ENCODE measurements around the gene C13orf46.

The C13orf46 gene

GRCh38 chr13:113936166-113936965 lies 37.5 kb downstream of the C13orf46 start:
- no peak for DNase-seq

GRCh38 chr13:113935001-113935844 lies 38.7 kb downstream of the C13orf46 start:
- no peak for DNase-seq

DNA sequence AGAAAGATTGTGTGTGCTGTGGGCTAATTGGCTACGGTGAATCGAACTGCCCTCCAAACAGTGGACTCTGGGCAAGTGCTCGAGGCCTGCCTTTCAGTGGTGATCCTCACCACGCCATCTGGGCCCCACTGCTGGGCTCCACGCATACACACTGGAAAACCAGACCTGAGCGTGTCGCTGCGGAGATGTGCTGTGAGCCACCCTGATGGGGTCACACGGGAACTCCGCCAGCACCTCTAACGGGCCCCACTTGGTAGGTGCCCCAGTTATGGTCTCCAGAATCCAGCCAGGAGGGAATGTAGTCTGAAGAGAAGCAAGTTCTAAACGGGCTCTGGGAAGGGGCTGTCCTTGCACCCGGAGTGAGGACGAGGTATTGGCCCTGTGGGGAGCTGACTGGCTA lies 39.3 kb downstream of the C13orf46 start:
- no peak for DNase-seq

DNA sequence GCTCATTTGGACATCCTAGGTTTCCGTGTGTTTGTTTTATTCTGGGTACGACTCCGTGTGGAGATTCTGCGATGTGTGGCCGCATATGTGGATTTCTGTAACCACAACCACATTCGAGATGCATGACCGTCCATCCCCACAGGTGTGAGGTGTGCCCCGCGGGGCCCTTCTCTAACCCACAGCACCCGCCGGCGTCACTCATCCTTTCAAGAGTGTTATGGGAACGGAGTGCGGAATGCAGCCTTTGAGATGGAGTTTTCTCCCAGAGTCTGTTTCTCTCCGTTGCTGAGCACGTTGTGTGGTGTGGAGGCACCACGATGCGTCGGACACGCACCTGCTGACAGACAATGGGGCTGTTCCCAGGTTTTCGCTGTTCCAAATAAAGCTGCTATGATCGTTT lies 40.0 kb downstream of the C13orf46 start:
- DNase-seq = no peak

- no peak for DNase-seq
Measured at GRCh38 chr13:113931841-113932459, 41.9 kb downstream of the C13orf46 start.

DNA sequence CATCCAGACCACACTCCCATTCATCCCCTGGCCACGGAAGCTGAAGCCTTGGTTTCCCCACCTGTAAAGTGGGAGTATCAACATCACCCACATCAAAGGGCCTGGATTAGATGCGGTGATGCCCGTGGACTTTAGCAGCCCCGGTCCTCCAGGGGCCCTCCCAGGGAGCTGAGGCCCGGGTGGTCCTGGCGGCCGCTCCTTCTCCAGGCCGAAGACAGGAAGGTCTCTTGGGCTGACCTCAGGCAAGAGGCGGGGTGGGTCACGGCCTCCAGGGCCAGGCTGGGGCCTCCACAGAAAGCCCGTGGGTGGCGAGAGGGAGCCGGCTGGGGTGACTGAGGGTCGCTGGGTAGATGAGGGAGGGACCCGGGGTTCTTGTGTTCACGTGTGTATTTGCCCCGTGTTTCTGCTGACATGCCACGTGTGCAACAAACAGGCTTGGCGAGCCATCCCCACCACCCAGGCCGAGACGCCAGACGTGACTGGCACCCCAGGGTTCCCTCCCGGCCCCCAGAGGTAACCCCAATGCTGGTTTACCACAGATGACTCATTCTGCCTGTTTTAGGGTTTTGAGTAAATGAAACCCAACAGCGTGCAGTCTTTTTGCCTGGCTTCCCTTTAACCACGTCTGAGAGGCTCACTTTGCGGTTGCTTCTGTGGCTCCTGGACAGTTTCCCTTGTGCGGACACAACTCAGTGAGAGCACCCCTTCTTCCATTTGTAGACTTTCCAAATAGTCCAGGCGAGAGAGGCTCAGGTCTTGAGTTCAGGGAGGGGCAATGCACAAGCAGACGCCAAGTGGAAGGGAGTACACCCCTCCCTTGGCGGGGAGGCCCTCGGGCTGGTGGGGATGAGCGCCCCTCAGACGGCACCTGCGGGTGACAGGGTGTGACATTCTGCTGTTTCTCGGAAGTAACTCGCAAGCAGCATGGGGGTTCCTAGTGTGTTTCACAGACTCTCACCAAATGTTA lies 42.9 kb downstream of the C13orf46 start:
- DNase-seq = no peak

DNA sequence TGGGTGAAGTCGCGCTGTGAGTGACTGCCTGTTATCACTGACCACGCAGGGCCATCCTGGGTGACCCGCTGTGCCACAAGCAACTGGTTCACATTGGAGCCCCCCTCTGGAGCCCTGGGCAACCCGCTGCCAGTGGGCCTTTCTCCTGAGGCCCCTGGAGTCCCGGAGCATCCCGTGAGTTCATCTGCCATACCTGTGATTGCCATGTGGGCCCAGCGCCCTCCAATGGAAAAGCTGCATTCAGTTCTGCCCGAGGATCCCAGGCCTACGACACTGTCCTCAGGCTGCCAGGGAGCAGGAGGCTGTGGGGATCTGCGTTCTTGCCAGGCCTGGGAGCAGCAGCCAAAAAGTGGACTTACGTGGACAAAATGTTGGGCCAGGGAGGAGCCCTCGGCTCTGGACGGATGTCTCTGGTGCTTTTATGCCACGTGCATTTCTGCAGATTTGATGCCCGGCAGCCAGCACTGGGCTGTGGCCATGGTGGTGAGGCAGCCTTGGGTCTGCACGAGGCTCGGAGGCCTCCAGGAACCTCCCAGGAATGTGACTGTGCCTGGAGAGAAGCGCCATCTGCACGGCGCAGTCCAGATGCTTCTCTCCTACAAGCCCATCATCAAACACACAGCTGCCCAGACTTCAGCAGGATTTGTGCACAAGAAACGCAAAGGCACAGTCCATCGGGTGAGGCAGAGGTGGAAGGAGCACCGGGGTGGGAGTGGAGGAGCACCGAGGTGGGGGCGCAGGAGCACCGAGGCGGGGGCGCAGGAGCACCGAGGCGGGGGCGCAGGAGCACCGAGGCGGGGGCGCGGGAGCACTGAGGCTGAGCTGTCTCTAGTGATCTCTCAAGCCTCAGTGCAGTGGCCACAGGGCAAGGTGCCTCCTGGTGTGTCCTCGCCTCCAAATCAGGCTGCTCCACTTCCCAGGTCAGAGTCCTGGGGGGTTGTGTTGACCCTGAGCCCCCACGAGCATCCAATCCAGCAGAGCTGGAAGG lies 44.0 kb downstream of the C13orf46 start:
- no peak for DNase-seq

GRCh38 chr13:113928685-113929627 lies 44.9 kb downstream of the C13orf46 start:
- peak; percentile 44 for DNase-seq

GRCh38 chr13:113927661-113928581 lies 46.0 kb downstream of the C13orf46 start:
- DNase-seq = peak; percentile 93

DNA sequence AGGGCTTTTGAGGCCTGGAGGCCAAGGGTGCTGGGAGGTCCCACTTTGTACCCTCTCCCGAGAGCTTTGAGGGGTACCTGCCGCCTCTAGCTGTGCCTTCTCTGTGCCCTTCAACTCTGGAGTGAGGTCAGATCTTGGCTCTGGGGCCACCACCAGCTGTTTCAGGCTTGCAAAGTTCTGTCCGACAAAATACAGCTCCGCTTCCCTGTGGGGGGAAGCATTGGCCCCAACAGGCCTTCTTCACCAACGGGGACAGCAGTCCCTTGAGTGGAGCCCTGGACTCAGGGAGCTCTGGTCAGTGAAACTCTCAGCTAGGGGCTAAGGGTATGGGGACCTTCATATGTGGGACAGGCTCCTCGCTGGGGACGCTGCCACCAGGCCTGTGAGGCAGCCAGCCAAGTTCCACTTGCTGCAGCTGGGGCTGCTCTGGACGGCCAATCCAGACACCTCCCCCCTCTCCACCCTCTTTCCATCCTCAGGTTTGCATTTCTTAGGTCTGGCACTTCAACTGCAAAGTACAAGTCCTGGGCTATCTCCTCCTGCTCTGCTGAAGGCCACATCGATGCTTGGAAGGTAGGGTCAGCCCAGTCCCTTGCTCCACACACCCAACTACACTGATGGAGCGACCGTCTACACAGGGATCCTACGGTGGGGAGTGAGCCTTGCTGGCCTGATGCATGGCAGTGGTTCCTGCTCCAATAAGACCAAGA lies 46.8 kb downstream of the C13orf46 start:
- DNase-seq = no peak

DNA sequence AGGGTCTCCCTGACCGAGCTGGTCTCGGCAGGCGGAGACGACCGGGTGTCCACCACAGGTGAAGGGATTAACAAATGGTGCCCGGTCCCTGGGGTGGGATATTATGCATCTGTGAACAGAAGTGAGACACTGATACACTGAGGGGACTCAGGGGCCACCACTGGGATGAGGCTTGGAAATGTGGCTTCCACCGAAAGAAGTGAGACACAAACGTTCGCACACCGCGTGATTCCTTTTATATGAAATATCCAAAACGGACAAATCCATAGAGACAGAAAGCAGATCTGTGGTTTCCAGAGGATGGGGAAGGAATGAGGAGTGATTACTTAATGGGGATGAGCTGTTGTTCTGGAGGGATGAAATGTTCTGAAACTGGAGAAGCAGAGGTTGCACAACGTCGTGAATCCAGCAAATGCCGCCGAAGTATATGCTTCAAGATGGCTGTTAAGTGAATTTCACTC lies 47.5 kb downstream of the C13orf46 start:
- no peak for DNase-seq

DNA sequence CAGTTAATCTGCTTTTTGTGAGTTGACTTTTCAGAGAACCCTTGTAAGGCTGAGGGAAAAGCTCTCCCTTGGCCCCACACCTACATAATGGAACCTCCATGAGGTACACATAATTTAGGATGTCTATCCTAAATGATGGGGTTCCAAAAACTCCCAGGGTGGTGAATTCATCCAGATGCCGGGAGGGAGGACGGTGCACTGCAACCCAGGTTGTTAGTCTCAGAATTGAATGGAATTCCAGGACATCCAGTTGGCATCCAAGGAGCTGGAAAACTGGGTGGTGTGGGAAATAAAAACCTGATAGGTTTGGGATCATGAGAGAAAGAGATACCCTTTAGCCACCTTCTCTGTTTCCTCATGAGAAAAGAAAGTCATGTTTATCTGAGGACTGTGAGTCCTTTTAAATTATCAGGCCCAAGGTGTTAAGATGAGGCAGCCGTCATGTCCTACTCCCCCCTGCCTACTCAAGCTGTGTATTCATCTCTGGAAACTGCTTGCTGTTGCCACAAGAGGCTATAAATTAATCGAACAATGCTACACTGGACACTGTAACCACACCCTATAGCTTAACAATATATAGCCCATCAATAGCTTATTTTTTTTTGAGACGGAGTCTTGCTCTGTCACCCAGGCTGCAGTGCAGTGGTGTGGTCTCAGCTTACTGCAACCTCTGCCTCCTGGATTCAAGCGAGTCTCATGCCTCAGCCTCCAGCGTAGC lies 49.5 kb downstream of the C13orf46 start:
- no peak for DNase-seq

- DNase-seq = no peak
Measured at GRCh38 chr13:113923376-113924063, 50.4 kb downstream of the C13orf46 start.

GRCh38 chr13:113922412-113923118 lies 51.3 kb downstream of the C13orf46 start:
- no peak for DNase-seq

DNA sequence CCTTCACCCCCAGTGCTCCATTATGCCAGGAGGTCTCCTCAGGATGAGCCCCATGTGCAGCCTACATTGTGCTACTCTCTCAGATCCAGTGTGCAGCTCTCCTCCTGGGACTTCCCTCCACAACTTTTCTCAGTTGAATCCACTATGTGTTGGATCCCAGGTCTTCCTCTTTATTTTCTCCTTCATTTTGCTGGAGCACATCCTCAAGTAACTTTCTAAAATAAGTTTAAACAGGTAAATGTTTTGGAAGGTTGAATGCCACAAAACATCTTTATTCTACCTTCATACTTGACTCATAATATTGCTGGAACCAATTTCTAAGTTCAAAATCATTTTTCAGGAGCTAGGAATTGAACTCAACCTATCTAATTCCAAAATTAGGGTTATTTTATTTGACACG lies 52.1 kb downstream of the C13orf46 start:
- DNase-seq = no peak

Data from amniotic stem cell (primary cell).